Mesenteric fat pad (tissue), 1 donor: ENCODE results near the gene XIRP2. TPM values are rescaled to one million over a fixed set of nuclear protein-coding genes. Genes with fewer than 3 reads are reported as not detected.
"Not testable (repeated sequence)": the region's sequence is repeated elsewhere in the genome, so short reads cannot be mapped to it uniquely, and the experiment has no call there.

Experiments
- DNase-seq: peaks from one replicate; pipeline ENCODE4 v3.0.0-alpha.2; 2020; ENCODE audit warnings: low spot score
- total RNA-seq: library from RNA; stranded (reverse); fragmentation: NEBNext Ultra II Directional; extraction: Animal tissue kit (Norgen Biotek cat#: 25700); gene quantifications from one replicate; pipeline ENCODE4 v1.2.1, GENCODE V29; 2021
- donor health status: DM: yes; HTN: yes; CAD: no.

XIRP2 gene
- total RNA-seq, 1 donor from 2014 or later: not detected

- DNase-seq: no peak
Measured at GRCh38 chr2:166942377-166942776, 54.1 kb downstream of the XIRP2 start.

- DNase-seq: no peak
Measured at GRCh38 chr2:166944909-166945308, 56.6 kb downstream of the XIRP2 start.

DNA sequence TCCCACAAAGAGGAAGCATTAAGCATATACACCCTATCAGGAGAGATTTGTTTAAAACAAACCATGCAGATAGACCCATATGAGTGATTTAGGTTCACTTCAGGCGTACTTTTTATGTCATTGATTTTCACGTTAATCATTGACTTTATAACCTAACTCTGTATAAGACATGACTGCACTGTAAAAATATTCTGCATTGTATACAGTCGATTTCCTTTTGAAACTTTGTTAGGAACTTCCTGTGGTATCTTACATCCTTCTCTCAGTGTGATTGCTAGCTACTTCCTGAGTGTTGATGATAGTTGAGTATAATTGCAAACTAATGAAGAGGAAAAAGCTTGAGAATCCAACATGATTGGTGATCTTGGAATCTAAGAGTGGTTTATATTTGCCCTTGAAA is 69.4 kb downstream of the XIRP2 start:
- no peak for DNase-seq

GRCh38 chr2:166958986-166959481 is 70.8 kb downstream of the XIRP2 start:
- no peak for DNase-seq

DNA sequence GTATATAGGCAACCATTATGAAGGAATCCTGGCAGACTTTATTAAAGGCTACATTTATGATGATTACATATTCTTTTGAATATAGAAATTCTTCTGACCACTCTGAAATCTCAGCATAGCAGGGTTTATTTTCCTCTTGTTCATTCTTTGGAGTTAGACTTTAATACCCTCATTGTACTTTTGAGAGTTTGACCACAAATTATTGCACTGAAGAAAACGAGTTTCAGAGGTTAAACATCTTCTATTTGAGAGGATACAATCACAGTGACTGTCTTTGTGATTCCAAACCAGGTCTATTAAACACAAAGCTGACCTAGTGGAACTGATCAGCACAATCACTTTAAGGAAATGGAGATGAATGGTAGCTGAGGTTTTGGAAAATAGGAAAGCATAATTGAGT is 71.3 kb downstream of the XIRP2 start:
- no peak for DNase-seq

- DNase-seq: no peak
Measured at GRCh38 chr2:166960702-166961270, 72.5 kb downstream of the XIRP2 start.

- no peak for DNase-seq
Measured at GRCh38 chr2:166961933-166962332, 73.7 kb downstream of the XIRP2 start.

GRCh38 chr2:166969486-166969885 is 81.2 kb downstream of the XIRP2 start:
- DNase-seq: no peak

DNA sequence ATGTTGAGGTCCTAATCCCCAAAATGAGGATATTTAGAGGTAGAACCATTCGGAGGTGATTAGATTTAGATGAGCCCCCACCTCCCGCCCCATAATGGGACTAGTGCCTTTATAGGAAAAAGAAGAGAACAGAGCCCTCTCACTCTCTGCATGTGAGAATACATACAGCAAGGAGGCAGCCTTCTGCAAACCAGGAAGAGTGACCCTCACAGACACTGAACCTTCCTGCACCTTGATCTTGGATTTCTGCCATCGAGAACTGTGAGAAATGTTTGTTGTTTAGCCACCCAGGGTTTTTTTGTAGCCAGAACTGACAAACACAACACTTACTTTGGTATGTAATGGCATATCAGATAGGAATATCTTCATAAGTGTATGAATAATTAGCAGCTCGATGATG is 83.7 kb downstream of the XIRP2 start:
- DNase-seq: no peak

DNA sequence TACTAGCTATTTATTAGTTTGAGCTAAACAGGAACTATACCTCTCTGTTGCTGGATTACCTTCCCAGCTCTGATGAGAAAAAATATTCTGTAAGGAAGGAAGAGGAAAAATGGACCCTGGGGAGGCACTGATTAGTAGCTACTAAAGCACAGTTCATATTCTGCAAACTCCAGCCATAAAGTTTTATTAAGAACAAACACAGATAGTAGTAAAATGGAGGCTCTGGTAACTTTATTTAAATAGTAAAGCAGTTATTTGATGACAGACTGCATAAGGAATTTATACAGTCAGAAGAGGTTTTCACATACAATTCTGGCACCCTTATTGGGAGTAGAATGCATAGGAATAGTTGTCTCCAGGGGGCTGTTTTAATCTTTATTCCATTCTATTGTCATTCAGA is 84.1 kb downstream of the XIRP2 start:
- DNase-seq: no peak

DNA sequence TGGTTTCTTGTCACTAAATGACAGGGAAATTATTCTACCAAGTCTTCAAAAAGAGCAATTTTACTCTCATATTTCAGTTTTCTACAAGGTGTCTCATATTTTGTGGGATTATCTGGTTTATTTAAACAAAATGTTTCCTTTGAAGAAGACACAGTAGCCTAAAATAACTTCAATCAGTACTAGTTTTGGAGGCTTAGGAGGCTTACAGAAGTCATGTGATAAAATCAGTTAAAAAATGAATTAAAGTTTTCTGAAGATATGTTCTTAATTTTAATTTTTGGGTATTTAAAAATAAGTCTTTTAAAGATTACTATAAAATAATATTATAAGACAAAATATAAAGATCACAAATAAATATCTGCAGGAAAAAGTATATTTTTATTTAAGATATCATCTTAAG is 95.9 kb downstream of the XIRP2 start:
- no peak for DNase-seq

- DNase-seq: no peak
Measured at GRCh38 chr2:166984797-166985196, 96.5 kb downstream of the XIRP2 start.

DNA sequence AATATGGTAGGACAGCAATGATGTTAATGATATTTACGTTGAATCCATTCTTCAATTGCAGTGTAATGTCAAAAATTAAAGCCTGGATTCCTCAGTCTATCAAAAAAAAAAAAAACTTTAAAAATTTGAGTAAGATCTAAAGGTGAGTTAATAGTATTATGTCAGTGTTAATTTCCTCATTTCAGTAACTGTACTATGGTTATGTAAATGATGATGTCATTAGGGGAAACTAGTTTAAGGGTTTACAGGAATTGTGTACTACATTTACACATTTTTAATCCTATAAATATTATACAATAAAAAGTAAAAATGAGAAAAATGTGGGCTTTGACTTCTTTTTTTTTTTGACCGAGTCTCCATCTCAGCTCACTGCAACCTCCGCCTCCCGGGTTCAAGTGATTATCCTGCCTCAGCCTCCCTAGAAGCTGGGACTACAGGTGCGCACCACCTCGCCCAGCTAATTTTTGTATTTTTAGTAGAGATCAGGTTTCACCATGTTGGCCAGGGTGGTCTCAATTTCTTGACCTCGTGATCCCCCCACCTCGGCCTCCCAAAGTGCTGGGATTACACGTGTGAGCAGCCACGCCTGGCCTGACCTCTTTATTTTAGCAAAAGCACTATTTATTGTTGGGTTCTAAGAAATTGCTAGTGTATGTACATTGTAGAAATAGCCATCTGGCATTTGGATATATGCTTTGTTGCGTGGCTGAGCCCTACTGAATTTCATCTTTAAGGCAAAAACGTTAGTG is 106.5 kb downstream of the XIRP2 start:
- no peak for DNase-seq

GRCh38 chr2:166996465-166996864 is 108.2 kb downstream of the XIRP2 start:
- DNase-seq: no peak

- no peak for DNase-seq
Measured at GRCh38 chr2:167001165-167001564, 112.9 kb downstream of the XIRP2 start.

DNA sequence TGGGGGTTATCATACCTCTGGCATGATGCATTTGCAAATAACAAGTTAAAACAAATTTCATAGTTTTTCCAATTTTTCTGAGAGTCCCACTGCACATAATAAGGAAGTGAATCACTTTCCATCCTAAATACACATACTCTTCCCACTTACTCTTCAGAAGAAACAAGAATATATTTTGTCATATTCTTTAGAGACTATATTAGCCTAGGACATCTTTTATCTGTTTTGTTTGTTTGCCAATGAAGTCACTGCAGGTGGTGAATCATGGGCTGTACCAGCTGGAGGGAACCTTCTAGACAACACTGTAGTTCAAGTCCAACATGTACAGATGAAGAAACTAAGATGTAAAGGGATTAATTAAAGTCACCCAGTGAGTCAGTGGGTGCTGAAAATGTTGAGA is 116.8 kb downstream of the XIRP2 start:
- DNase-seq: no peak

GRCh38 chr2:167013227-167013626 is 124.9 kb downstream of the XIRP2 start:
- no peak for DNase-seq

DNA sequence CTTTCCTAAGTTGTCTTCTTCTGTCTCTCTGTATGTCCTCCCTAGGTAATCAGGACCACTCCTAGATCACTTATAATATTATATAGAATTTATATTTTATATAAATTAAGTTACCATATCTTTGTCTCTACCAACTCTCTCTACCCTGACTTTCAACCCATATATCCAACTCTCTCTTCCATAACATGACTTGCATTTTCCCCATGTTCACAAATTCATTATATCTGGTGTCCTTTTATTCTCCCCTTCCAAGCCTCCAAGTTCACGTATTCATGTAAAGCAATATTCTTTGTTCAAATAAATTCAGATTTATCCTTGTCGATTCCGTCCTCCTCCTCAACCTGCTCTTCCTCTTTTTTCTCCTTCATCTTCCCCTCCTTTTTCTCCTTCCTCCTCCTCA is 127.5 kb downstream of the XIRP2 start:
- no peak for DNase-seq

- DNase-seq: no peak
Measured at GRCh38 chr2:167017021-167017420, 128.7 kb downstream of the XIRP2 start.

DNA sequence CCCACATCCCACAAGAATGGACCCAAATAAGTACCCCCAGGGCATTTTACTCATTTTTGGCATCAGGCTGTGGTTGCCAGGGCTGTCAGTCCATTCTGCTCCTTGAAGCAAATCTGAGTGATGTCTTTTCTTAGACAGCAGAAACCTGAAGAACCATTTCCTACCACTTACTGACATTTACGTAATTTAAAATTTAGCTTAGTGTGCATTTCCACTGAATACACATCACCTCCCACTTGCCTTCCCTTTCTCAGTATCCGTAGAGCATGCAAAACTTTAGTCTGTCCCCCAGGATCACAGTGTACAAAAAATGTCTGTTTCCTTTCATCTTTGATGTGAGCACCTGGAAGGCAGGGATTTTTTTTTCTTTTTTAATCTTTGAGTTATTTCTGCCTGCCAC is 130.3 kb downstream of the XIRP2 start:
- no peak for DNase-seq

DNA sequence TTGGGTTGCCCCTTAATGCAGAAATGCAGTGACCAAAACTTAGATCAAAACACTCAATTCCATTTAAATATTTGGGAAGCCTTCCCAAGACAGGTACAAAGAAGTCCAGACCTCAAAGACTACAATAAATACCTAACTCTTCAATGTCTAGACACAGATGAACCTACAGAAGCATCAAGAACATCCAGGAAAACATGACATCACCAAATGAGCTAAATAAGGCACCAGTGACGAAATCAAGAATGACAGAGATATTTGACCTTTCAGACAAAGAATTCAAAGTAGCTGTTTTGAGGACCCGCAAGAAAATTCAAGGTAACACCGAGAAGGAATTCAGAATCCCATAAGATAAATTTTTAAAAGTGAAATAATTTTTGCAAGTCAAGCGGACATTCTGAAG is 140.2 kb downstream of the XIRP2 start:
- DNase-seq: no peak

- not testable (repeated sequence) for DNase-seq
Measured at GRCh38 chr2:167034976-167035375, 146.7 kb downstream of the XIRP2 start.

GRCh38 chr2:167048829-167049228 is 160.5 kb downstream of the XIRP2 start:
- DNase-seq: no peak
